Astrocyte (in vitro differentiated cells and primary cell): ENCODE results near the gene CCDC177.

Experiments
- CTCF ChIP-seq: IDR thresholded peaks from 2 replicates; pipeline ENCODE4 v1.5.1; 2011; ENCODE audit warnings: low read depth, mild to moderate bottlenecking, inconsistent platforms, low read length, moderate library complexity; ENCODE audit not compliant: insufficient read depth
- EZH2 ChIP-seq: IDR thresholded peaks from 2 replicates; pipeline ENCODE4 v1.6.1; 2012; ENCODE audit warnings: mild to moderate bottlenecking, low read length, inconsistent platforms; ENCODE audit not compliant: insufficient read depth

- TF ChIP-seq CTCF (peak; percentile 53), EZH2 (peak; percentile 36)
Measured at GRCh38 chr14:69547701-69548348, 26.8 kb downstream of the CCDC177 start.
